Dendritic cell treated with granulocyte-macrophage colony-stimulating factor and Interleukin-4, amounts not matched to agents 40 ng/mL and 50 ng/mL, for 4 days (primary cell): ENCODE results near the gene KXD1.
A peak's percentile ranks its signal among the peaks of the same experiment; 100 is the strongest.
"Not testable (repeated sequence)": the region's sequence is repeated elsewhere in the genome, so short reads cannot be mapped to it uniquely, and the experiment has no call there.

Experiments used
- H3K27ac Mint-ChIP-seq: one replicate; pipeline ENCODE4 v1.8.0; 2022; ENCODE audit warnings: mild to moderate bottlenecking, mixed read lengths
- H3K27me3 Mint-ChIP-seq: one replicate; pipeline ENCODE4 v1.8.0; 2022; ENCODE audit warnings: mild to moderate bottlenecking, mixed read lengths
- H3K36me3 Mint-ChIP-seq: one replicate; pipeline ENCODE4 v1.8.0; 2022; ENCODE audit warnings: low read depth, mixed read lengths
- H3K4me1 Mint-ChIP-seq: one replicate; pipeline ENCODE4 v1.8.0; 2022; ENCODE audit warnings: low read depth, mixed read lengths
- H3K4me3 Mint-ChIP-seq: one replicate; pipeline ENCODE4 v1.8.0; 2022; ENCODE audit warnings: mild to moderate bottlenecking, moderate library complexity, mixed read lengths
- H3K9me3 Mint-ChIP-seq: one replicate; pipeline ENCODE4 v1.8.0; 2022; ENCODE audit warnings: mixed read lengths
- intact Hi-C: fragments of 100-400 bp; cut with micrococcal nuclease; formaldehyde crosslinking; loops from one replicate; pipeline ENCODE4 v1.15.0; 2022

KXD1 gene

DNA sequence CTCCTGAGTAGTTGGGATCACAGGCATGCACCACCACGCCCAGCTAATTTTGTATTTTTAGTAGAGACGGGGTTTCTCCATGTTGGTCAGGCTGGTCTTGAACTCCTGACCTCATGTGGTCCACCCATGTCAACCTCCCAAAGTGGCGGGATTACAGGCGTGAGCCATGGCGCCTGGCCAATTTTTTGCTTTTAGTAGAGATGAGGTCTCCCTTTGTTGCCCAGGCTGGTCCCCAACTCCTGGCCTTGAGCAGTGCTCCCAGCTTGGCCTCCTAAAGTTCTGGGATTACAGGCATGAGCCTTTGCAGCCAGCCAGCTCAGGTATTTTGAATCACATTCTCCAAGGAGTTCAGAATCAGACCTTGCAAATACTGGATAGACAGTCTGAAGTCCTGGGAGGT, 35.1 kb downstream of the KXD1 start:
- intact Hi-C loops, result loop anchor here (10.0 kb wide), 1 partner anchor 82 kb away; no protein-coding TSS in a partner anchor
- peaks cover 22% of the 10 kb centered on the region for H3K27me3 Mint-ChIP-seq
- not testable (repeated sequence) for H3K9me3 Mint-ChIP-seq, H3K27ac Mint-ChIP-seq, H3K4me3 Mint-ChIP-seq
- peaks cover 68% of the 10 kb centered on the region for H3K4me1 Mint-ChIP-seq
- peaks cover 44% of the 10 kb centered on the region for H3K36me3 Mint-ChIP-seq

- Mint-ChIP-seq H3K4me1 (peaks cover 62% of the 10 kb centered on the region), H3K27ac (no peak overlapping the region), H3K27me3 (peaks cover 30% of the 10 kb centered on the region), H3K9me3 (no peaks in the 10 kb centered on the region), H3K4me3 (peak overlapping the region; percentile 22), H3K36me3 (peaks cover 44% of the 10 kb centered on the region)
- intact Hi-C loops, result loop anchor here (10.0 kb wide), 1 partner anchor 81 kb away; no protein-coding TSS in a partner anchor
These were observed 35.9 kb downstream of the KXD1 start for GRCh38 chr19:18593367-18594095.

DNA sequence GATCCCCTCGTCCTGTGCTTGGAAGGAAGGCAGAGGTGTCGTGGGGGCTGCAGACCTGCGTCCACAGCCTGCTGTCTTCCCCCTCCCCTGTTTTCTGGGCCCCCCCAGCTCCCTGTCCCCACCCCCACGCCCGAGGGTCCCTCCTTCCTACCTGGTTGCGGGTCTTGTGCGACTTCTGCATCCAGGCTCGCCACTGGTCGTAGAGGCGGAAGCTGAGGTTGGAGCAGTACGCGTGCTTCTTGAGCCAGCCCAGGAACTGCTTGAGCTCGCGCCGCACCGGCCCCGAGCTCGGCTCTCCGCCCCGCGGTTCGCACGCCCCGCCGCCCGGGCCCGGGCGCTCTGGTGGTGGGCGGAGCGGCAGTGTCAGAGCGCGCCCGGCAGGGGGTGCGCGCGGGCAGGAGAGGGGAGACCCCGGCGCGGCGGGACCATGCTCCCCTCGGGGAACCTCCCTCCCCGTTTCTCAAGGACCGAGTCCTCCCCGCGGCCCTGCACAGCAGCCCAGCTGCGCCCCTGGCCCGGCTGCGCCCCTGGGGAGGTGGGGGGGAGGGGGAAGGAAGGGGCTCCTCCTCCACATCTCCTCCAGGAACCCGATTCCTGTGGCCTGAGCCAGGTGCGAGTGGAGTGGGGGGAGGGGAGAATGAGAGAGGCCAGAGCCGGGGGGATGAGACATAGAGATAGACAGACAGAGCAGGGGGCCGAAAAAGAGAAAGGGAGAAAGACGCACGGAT, 36.6 kb downstream of the KXD1 start:
- intact Hi-C loops, result loop anchor here (10.0 kb wide), 1 partner anchor 81 kb away; no protein-coding TSS in a partner anchor
- Mint-ChIP-seq H3K4me3 (peak overlapping the region; percentile 74), H3K4me1 (peaks cover 59% of the 10 kb centered on the region), H3K36me3 (peaks cover 41% of the 10 kb centered on the region), H3K27me3 (peaks cover 37% of the 10 kb centered on the region), H3K9me3 (no peaks in the 10 kb centered on the region), H3K27ac (peak overlapping the region; percentile 70)

- peak overlapping the region; percentile 70 for H3K27ac Mint-ChIP-seq
- peaks cover 53% of the 10 kb centered on the region for H3K4me1 Mint-ChIP-seq
- peak overlapping the region; percentile 74 for H3K4me3 Mint-ChIP-seq
- intact Hi-C loops, result loop anchor here (10.0 kb wide), 1 partner anchor 80 kb away; no protein-coding TSS in a partner anchor
- H3K27me3 Mint-ChIP-seq, result peaks cover 44% of the 10 kb centered on the region
- H3K36me3 Mint-ChIP-seq, result peaks cover 35% of the 10 kb centered on the region
- H3K9me3 Mint-ChIP-seq, result no peaks in the 10 kb centered on the region
These were observed 37.2 kb downstream of the KXD1 start for GRCh38 chr19:18594824-18595373.

DNA sequence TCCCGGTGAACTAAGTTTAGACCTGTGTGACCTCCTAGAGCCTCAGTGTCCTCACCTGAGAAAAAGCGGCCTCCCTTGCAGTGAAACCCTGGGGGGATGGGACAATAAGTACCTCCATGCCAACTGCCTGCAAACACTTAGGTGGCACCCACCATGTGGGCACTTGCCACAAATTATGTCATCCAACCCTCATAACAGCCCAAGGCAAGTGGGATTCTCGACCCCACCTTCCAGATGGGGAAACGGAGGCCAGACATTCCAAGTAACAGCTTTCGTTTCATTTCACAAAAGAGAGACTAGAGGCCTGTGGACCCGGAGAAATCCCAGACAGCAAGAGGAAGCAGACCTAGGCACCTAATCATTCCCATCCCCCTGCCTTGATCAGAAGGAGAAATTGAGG, 37.8 kb downstream of the KXD1 start:
- H3K9me3 Mint-ChIP-seq, result no peaks in the 10 kb centered on the region
- peaks cover 50% of the 10 kb centered on the region for H3K27me3 Mint-ChIP-seq
- no peak overlapping the region for H3K27ac Mint-ChIP-seq
- H3K4me1 Mint-ChIP-seq, result peaks cover 47% of the 10 kb centered on the region
- H3K4me3 Mint-ChIP-seq, result no peak overlapping the region
- intact Hi-C loops, result loop anchor here (10.0 kb wide), 1 partner anchor 79 kb away; no protein-coding TSS in a partner anchor
- peaks cover 29% of the 10 kb centered on the region for H3K36me3 Mint-ChIP-seq

GRCh38 chr19:18596752-18597157, 39.1 kb downstream of the KXD1 start:
- intact Hi-C loops, result loop anchor here (10.0 kb wide), 1 partner anchor 78 kb away; no protein-coding TSS in a partner anchor
- peaks cover 62% of the 10 kb centered on the region for H3K27me3 Mint-ChIP-seq
- H3K9me3 Mint-ChIP-seq, result no peaks in the 10 kb centered on the region
- peaks cover 43% of the 10 kb centered on the region for H3K4me1 Mint-ChIP-seq
- no peak overlapping the region for H3K27ac Mint-ChIP-seq
- H3K36me3 Mint-ChIP-seq, result peaks cover 16% of the 10 kb centered on the region
- H3K4me3 Mint-ChIP-seq, result peak overlapping the region; percentile 45

DNA sequence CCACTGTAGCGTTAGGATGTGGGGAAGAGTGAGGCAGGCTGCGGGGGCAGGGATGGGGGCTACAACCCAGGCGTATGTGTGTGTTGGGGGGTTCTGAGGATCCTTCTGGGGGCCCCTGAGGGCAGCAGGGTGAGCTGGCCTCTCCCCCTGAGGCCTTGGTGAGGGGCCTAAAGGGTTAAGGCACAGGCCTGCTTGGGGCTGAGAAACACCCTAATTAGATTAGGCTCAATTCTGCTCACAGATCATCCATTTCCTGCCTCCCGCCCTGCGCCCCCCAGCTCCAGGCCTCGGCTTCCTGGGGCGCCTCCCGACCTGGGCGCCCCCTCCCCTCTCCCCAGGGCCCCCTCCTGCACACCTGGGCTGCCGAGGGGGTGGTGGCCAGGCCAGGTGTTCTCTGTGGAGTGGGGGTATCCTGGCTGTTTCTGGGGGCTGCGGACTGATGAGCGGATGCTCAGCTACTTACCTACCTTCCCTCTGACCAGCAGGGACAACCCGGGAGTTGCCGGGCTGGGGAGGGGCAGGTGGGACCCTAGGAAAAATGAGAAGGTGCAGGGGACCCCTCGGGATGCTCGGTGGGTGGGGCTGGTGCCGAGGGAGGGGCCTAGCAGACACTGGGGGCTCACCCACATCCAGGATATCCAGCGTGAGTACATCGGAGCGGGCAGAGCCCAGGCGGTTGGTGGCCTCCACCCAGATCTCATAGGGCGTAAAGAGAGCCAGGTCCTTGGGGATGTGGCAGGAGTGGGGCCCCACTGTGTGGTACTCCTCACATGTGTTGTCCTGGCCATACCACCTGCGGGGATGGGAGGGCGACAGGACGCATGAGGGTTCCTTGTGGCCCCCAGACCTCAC, 40.4 kb downstream of the KXD1 start:
- Mint-ChIP-seq H3K36me3 (peaks cover 3% of the 10 kb centered on the region), H3K27me3 (peaks cover 74% of the 10 kb centered on the region), H3K4me3 (no peak overlapping the region), H3K9me3 (no peaks in the 10 kb centered on the region), H3K4me1 (peaks cover 40% of the 10 kb centered on the region), H3K27ac (no peak overlapping the region)
- intact Hi-C loops, result loop anchor here (10.0 kb wide), 1 partner anchor 77 kb away; no protein-coding TSS in a partner anchor

DNA sequence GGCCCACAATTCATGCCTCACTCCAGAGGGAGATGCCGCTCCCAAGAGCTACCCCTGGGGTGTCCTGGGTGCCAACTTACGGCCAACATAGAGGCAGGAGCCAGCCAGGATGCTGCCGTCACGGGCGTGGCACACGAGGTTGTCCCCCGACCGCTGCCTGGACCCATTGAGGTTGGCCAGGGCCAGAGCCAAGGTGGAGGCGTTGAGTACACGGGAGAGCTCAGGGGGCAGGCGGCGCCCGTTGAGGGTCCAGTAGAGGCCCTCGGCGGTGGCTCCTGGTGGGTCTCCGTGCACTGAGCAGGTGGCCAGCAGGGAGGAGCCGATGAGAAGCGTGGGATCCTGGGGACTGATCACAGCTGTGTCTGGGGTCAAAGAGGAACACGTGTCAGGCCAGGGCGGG, 41.8 kb downstream of the KXD1 start:
- no peaks in the 10 kb centered on the region for H3K36me3 Mint-ChIP-seq
- H3K4me3 Mint-ChIP-seq, result no peak overlapping the region
- H3K27ac Mint-ChIP-seq, result no peak overlapping the region
- peaks cover 30% of the 10 kb centered on the region for H3K4me1 Mint-ChIP-seq
- intact Hi-C loops, result loop anchor here (10.0 kb wide), 1 partner anchor 75 kb away; no protein-coding TSS in a partner anchor
- no peaks in the 10 kb centered on the region for H3K9me3 Mint-ChIP-seq
- H3K27me3 Mint-ChIP-seq, result peaks cover 86% of the 10 kb centered on the region

DNA sequence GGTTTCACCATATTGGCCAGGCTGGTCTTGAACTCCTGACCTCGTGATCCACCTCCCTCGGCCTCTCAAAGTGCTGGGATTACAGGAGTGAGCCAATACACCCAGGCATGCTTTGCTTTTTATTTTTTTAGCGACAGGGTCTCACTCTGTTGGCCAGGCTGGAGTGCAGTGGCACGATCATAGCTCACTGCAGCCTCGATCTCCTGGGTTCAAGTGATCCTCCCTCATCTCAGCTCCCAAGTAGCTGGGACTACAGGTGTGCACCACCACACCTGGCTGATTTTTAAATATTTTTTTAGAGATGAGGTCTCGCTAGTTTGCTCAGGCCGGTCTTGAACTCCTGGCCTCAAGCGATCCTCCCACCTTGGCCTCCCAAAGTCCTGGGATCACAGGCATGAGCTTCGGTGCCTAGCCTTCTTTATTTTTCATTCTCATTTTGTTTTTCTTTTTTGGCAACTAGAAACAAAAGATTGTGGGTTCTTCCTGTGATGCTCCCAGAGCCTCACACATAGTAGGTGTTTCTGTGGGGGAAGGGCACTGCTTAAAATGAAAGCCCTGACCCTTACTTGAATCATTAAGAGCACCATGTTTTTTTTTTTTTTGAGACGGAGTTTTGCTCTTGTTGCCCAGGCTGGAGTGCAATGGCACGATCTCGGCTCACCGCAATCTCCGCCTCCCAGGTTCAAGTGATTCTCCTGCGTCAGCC, 43.2 kb downstream of the KXD1 start:
- H3K36me3 Mint-ChIP-seq, H3K9me3 Mint-ChIP-seq, H3K4me3 Mint-ChIP-seq, H3K27ac Mint-ChIP-seq, intact Hi-C loops: not testable (repeated sequence)
- Mint-ChIP-seq H3K4me1 (peaks cover 17% of the 10 kb centered on the region), H3K27me3 (peaks cover 87% of the 10 kb centered on the region)

- no peaks in the 10 kb centered on the region for H3K36me3 Mint-ChIP-seq
- intact Hi-C loops, result no loop called here
- H3K4me3 Mint-ChIP-seq, result no peak overlapping the region
- peaks cover 7% of the 10 kb centered on the region for H3K4me1 Mint-ChIP-seq
- peaks cover 80% of the 10 kb centered on the region for H3K27me3 Mint-ChIP-seq
- no peaks in the 10 kb centered on the region for H3K9me3 Mint-ChIP-seq
- no peak overlapping the region for H3K27ac Mint-ChIP-seq
These were observed 44.2 kb downstream of the KXD1 start for GRCh38 chr19:18601875-18602274.

DNA sequence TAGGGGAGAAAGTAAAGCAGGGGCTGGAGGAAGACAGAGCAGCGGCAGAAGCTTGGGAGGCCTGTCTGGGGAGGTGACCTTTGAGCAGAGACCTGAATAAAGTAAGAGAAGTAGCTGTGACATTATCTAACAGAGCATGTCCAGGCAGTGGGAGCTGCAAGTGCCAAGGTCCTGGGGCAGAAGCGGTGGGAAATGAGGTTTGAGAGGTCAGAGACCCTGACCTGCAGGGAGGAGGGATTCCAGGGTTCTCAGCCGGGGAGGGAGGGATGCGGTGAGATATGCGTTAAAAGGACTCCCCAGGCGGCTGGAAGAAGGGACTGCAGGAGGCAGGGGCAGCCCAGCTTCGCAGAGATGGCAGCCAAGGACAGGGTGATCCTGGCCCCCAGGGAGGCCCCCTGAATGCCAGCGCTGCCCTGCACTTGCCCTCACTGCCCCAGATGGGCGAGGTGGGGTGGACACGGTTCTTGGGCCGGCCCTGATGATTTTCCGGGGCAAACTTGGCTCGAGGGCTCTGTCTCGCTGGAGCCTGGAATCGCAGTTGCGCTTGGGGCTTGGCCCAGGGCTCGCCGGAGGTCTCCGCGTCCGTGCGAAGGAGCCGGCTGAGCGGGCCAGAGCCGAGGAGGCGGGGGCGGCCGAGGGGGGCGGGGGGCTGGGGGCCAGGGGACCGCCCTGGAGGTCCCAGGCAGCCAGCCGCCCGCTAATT, 45.7 kb downstream of the KXD1 start:
- Mint-ChIP-seq H3K27me3 (peaks cover 86% of the 10 kb centered on the region), H3K9me3 (no peaks in the 10 kb centered on the region), H3K4me1 (peaks cover 15% of the 10 kb centered on the region), H3K27ac (no peak overlapping the region), H3K36me3 (no peaks in the 10 kb centered on the region), H3K4me3 (no peak overlapping the region)
- intact Hi-C loops, result no loop called here

GRCh38 chr19:18603958-18604819, 46.5 kb downstream of the KXD1 start:
- intact Hi-C loops, result no loop called here
- H3K27me3 Mint-ChIP-seq, result peaks cover 86% of the 10 kb centered on the region
- no peaks in the 10 kb centered on the region for H3K36me3 Mint-ChIP-seq
- H3K27ac Mint-ChIP-seq, result no peak overlapping the region
- H3K4me1 Mint-ChIP-seq, result peaks cover 15% of the 10 kb centered on the region
- H3K4me3 Mint-ChIP-seq, result no peak overlapping the region
- H3K9me3 Mint-ChIP-seq, result no peaks in the 10 kb centered on the region
